Activated effector memory CD4-positive, alpha-beta T cell treated with Interleukin-2 at 50 U/mL for 16 hours (primary cell): ENCODE data around the gene SIGLEC9.

Source experiments
- DNase-seq: peaks from one replicate; pipeline ENCODE4 v3.0.0-alpha.2; 2020

The SIGLEC9 gene

DNA sequence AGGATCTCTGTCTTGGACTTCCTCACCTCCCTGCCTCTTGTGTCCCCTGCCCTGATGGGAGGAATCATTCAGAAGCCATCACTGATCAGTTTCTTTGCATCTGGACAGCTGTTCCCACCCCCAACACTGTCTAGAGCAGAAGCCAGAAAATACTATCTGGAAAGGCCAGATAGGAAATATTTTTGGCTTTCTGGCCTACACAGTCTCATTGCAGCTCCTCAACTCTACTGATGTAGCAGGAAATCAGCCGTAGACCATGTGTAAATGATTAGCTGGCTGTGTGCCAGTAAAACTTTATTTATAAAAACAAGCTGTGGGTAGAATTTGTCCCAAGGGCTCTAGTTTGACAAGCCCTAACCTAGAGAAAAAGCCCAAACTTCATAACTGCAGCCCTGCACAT, 23.0 kb downstream of the SIGLEC9 start:
- DNase-seq: no peak

DNA sequence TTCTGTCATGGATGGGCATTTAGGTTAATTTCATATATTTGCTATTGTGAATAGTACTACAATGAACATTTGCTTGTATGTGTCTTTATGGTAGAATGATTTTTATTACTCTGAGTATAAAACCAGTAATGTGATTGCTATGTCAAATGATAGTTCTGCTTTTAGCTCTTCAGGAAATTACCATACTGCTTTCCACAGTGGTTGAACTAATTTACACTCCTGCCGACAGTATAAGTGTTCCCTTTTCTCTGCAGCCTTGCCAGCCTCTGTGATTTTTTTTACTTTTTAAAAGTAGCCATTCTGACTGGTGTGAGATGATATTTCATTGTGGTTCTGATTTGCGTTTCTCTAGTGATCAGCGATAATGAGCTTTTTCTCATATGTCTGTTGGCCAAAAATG, 23.9 kb downstream of the SIGLEC9 start:
- no peak for DNase-seq

DNA sequence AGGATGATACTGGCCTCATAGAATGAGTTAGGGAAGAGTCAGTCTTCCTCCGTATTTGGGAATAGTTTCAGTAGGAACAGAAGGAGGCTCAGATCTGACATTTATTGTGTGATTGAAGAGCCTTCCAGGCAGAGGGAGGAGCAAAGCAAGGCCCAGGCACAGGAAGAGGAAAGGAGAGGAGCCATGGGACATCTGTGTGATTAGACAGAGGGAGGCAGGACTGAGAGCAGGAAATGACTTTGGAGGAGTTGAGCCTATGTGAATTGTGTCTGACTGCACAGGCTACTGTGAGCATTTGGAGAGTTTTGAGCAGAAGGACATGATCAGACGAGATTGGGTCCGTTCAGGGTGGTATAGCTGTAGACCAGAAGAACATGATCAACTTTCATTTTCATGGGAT, 25.9 kb downstream of the SIGLEC9 start:
- DNase-seq: no peak

DNA sequence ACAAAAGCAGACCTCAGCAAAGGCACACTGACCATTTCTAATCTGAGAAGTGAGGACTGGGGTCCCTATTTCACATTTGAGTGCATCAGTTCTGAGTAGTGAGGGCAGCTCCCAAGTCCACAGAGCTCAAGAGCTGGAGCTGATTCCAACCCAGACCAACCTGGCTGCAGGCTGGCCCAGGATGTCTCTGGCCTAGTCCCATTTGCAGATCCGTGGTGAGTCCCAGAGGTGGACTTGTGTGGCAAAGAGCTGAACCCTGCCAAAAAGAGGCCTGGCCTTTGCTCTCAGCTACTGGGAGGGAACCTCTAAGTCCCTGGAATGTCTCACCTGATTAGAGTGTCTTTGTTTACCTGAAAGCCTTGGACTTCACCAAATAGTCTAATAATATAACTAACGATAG, 32.0 kb downstream of the SIGLEC9 start:
- DNase-seq: no peak

DNA sequence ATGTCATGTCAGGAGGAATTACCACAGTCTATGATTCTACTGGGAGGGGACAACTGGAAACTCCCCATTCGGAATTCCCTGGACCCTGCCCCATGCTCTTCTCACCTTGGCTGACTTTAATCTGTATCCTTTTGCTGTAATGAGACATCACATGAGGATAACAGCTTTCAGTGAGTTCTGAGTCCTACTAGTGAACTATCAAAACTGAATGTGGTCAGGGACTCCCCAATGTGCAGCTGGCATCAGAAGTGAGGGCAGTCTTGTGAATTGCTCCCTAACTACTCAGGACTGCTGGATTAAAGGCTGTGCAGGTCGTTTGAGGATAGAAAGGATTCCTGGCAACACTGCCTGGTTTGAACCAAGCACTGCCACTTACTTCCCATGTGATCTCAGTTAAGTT, 32.6 kb downstream of the SIGLEC9 start:
- no peak for DNase-seq

DNA sequence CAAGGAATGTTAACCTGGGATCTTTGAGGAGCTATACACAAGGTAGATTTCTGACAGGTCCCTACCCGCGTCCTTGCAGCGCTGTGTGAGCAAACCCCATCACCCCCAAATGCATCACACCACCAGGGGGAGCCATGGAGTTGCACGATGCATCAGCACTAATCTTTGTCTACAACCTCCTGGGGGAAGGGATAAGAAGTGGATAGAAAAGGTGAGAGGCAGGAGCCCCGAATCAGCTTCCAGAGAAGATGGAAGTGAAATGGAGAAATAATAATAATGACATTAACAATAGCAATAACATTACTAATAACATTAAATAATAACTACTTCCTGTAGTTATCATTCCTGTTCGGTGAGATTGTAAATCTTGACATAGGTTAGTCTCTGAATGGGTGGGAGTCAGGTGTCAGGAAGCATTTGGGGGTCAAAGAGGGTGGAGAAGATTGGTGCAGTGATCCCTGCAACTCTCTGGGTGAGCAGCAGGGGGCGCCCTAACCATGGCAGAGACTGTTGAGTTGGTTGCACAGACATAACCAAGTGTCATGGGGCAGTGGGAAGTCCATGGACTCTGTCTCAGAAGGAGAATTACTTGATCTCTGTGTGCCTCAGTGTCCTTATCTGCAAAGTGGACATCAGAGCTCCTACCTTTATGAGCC, 33.9 kb downstream of the SIGLEC9 start:
- DNase-seq: peak; percentile 38

DNA sequence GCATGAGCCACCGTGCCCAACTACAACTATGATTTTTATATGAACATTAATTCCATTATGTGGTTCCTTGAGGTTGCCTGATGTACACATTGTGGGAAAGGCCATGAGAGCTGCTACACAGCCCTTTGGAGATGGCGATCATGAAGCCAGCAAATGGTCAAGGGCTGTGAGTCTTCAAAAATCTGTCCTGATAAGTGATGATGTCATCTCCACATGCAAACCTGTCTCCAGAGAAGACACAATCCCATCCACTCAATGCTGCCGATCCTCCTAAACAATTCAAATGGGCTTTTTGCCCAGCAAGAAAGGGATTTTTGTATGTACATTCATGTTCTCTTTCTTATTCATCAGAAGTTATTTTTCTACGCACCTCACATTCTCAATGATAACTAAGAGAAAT, 35.0 kb downstream of the SIGLEC9 start:
- no peak for DNase-seq

DNA sequence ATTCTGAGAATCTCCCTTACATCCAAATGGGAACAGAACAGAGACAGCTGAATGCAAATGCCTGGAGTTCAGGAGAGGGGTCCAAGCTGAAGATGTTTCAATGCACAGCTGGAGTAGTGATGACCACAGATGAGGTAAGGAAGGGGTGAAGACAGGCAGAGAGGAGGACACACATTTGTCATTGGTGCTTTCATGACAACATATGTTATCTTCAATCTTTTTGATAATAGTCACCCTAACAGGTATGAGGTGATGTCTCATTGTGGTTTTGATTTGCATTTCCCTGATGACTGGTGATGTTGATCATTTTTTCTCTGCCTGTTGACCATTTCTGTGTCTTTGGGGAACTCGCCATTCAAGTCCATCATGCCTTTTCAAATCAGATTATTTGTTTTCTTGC, 36.6 kb downstream of the SIGLEC9 start:
- DNase-seq: no peak

DNA sequence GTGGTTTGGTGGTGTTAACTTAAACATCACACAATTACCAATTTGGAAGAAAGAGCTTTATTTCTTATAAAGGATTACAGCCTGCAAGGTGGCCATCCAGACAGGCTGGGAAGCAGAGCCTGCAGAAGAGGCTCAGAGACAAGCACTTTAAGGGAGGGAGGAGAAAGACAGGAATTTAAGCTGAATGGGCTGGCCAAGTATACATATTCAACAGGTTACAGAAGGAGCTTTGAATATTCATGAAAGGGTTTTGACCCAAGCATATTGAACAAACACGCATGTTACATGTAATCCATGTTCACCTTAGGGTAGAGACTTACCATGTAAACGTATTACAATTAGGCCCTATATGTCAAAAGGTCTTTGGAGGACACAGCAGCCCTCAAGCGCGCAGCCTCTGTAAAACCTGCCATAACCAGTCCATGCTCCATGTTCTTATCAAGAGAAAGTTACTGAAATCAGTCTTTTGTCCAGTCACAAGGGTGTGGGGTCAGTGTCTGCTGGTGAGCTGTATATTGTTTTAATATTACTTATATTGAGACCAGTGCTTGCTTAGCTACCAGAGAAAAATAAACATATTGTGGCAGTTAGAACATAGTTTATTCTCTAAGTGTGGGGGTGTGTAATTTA, 37.3 kb downstream of the SIGLEC9 start:
- no peak for DNase-seq

DNA sequence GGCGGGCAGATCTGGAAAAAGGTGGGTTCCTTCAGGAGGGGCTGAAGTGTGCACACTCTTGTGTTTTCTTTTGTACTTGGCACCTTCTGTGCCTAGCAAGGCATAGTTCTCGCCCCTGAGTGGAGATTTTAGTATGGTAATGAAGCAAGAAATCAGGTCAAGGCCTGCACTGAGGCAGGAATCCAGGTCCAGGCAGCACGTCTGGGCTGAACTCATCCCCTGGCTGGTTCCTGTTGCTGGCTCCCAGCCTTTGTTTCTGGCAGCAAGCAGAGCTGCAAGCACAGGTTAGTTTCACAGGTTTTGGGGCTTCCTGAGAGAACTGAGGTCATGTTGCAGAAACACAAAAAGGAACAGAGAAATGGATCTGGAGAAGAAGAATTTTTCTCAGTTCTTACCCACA, 38.6 kb downstream of the SIGLEC9 start:
- DNase-seq: no peak

DNA sequence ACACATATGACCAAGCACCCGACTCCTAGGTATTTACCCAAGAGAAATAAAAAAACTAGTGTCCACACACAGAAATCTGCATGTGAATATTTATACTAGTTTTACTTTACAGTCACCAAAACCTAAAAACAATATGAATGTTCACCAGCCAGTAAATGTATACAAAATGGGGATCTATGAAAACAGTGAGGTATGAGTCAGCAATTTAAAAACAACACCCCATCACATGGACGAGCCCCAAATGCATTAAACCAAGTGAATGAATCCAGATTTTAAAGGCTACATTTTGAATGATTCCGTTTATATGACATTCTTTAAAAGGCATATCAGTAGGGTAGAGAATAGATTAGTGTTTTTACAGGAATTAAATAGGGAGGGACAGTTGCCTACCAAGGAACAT, 39.5 kb downstream of the SIGLEC9 start:
- DNase-seq: no peak

DNA sequence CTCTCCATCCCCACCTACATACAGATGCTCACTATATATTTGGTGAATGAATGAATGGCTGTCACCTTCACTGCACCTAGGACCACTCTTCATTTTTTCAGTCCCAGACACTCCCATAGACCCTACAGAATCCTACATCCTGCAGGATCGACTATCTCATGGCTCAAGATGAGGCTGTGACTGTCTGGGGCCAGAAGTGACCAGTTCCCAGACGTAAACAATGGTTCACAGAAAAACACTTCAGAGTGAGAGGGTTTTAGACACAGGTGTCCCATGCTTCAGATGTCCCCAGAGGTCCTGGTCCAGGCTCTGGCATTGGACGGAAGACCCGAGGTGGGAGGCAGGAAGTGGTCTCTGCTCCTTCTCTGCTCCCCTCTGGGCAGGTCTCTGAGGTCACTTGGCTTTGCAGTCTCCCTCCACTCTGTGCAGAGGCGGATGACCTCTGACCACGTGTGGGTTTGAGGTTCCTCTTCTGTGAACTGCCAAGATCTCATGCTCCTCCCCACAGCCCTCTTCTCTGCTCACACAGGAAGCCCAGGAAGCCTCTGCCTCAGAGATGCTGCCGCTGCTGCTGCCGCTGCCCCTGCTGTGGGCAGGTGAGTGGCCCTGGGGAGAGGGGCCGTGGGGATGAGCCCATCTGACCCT, 42.3 kb downstream of the SIGLEC9 start:
- DNase-seq: no peak

DNA sequence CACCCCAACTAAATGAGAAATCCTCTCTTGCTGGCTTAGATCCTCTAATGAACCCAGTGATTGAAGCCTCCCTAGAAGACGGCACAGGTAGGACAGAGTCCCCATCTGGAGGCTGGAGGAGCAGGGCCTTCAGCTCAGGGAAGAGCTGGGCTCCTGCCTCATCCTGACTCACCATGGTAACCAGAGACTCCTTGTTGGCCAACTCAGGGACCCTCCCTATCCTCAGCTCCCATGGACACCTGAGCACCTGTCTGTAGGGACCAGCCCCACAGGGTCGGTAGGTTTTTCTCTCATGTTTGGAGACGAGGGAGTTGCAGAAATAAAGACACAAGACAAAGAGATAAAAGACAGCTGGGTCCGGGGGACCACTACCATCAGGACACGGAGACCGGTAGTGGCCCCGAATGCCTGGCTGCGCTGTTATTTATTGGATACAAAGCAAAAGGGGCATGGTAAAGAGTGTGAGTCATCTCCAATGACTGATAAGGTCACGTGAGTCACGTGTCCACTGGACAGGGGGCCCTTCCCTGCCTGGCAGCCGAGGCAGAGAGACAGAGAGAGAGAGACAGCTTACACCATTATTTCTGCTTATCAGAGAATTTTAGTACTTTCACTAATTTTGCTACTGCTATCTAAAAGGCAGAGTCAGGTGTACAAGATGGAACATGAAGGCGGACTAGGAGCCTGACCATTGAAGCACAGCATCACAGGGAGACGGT, 44.0 kb downstream of the SIGLEC9 start:
- DNase-seq: no peak

DNA sequence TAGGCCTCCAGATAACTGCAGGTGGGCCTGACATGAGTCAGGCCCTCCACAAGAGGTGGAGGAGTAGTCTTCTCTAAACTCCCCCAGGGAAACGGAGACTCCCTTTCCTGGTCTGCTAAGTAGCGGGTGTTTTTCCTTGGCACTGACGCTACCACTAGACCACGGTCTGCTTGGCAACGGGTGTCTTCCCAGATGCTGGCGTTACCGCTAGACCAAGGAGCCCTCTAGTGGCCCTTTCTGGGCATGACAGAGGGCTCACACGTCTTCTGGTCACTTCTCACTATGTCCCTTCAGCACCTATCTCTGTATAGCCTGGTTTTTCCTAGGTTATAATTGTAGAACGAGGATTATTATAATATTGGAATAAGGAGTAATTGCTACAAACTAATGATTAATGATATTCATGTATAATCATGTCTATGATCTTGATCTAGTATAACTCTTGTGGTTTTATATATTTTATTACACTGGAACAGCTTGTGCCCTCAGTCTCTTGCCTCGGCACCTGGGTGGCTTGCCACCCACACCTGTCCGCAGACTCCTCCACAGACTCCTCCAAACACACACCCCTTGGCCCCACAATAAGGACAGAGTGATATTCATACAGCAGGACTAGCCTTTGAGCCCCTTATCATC, 44.7 kb downstream of the SIGLEC9 start:
- DNase-seq: peak; percentile 40

DNA sequence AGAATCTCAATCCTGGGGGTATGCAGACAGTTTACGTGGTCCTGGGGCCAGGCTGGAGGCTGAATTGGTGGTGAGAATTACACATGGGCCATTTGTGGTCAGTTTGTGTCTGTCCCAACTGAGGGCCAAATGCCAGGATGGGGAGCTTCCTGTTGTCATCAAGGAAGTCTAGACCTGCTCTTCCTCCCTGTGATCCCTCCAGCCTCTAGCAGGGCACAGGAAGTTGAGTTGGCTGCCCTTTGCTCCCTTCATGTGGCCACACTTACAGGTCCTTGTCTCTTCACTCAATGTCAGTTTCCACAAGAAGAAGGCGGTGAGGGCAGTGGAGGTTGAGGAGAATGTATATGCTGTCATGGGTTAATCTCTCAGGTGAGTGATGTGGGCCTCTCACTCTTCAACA, 47.5 kb downstream of the SIGLEC9 start:
- DNase-seq: no peak

DNA sequence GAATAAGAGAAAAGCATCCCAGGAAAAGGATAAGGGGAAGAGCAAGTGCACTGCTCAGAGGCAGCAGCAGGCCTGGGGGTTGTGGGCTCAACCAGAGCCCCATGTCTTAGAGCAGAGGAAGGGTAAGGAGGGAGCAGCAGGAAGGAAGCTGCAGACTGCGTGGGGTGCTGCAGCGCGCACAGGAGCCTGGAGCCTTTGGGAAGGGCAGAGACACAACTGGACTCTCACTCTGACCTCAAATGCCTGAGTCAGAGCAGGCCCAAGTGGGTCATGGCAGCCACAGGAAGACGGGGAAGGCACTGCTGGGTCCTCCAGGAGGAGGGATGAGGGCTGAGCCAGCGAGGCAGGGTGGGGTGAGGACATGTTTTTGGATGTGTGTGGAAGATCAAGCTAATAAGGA, 49.0 kb downstream of the SIGLEC9 start:
- DNase-seq: no peak

DNA sequence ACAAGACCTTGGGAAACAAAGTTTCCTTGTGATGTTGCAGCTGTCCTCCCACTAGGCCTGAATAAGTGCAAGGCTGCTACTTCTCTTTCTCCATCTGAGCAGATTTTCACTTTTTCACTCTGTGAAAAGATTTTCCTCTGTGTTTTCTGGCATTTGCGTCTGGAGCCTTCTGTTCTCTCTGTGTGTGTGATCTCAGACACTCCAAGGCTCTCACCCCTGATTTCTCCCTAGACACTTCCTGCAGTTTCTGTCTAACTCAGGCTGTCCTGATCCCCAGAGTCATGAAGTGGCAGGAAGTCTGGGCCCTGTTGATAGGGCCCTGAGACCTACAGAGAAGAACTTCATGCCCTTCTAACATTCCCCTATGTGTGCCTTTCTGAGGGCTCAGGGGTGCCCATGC, 54.5 kb downstream of the SIGLEC9 start:
- DNase-seq: no peak
